Ishikawa (cell line): ENCODE data around the gene SERINC5.

Experiments used
- CEBPB ChIP-seq: IDR thresholded peaks from 2 replicates; pipeline ENCODE4 v1.6.1; 2012
- CREB1 ChIP-seq: IDR thresholded peaks from 2 replicates; pipeline ENCODE4 v1.6.1; 2012; ENCODE audit warnings: low read depth
- EGR1 ChIP-seq: IDR thresholded peaks from 2 replicates; pipeline ENCODE4 v1.6.1; 2012
- EP300 ChIP-seq: IDR thresholded peaks from 2 replicates; pipeline ENCODE4 v1.6.1; 2012; ENCODE audit warnings: borderline replicate concordance
- FOXM1 ChIP-seq: IDR thresholded peaks from 2 replicates; pipeline ENCODE4 v1.6.1; 2012; ENCODE audit warnings: low read depth, borderline replicate concordance
- MAX ChIP-seq: IDR thresholded peaks from 2 replicates; pipeline ENCODE4 v1.6.1; 2012
- NFIC ChIP-seq: IDR thresholded peaks from 2 replicates; pipeline ENCODE4 v1.6.1; 2012
- RAD21 ChIP-seq: IDR thresholded peaks from 2 replicates; pipeline ENCODE4 v1.6.1; 2012; ENCODE audit warnings: low read depth
- REST ChIP-seq: IDR thresholded peaks from 2 replicates; pipeline ENCODE4 v1.6.1; 2012; ENCODE audit warnings: low read depth, mild to moderate bottlenecking
- TAF1 ChIP-seq: IDR thresholded peaks from 2 replicates; pipeline ENCODE4 v1.6.1; 2012; ENCODE audit warnings: low read depth, mild to moderate bottlenecking
- TCF12 ChIP-seq: IDR thresholded peaks from 2 replicates; pipeline ENCODE4 v1.6.1; 2012; ENCODE audit warnings: low read depth
- TEAD4 ChIP-seq: IDR thresholded peaks from 2 replicates; pipeline ENCODE4 v1.6.1; 2012
- USF1 ChIP-seq: IDR thresholded peaks from 2 replicates; pipeline ENCODE4 v1.6.1; 2012
- YY1 ChIP-seq: IDR thresholded peaks from 2 replicates; pipeline ENCODE4 v1.6.1; 2012; ENCODE audit warnings: low read depth
- ZBTB7A ChIP-seq: IDR thresholded peaks from 2 replicates; pipeline ENCODE4 v1.6.1; 2012; ENCODE audit warnings: low read depth

Gene SERINC5

GRCh38 chr5:80230269-80230992 lies 25.4 kb downstream of the SERINC5 start:
- TF ChIP-seq EGR1 (no peak), TAF1 (no peak), NFIC (no peak), MAX (no peak), RAD21 (no peak)

- TF ChIP-seq ZBTB7A (no peak), TEAD4 (no peak), EGR1 (no peak)
Measured at GRCh38 chr5:80229902-80230255, 26.0 kb downstream of the SERINC5 start.

- TF ChIP-seq YY1 (no peak), CREB1 (no peak), CEBPB (no peak), MAX (no peak), EP300 (no peak), EGR1 (no peak), TAF1 (no peak), FOXM1 (no peak), REST (no peak), ZBTB7A (no peak), USF1 (no peak), NFIC (no peak), TCF12 (no peak), TEAD4 (no peak), RAD21 (no peak)
Measured at GRCh38 chr5:80227979-80228596, 27.8 kb downstream of the SERINC5 start.

GRCh38 chr5:80225934-80226326 lies 29.9 kb downstream of the SERINC5 start:
- TF ChIP-seq EP300 (no peak), ZBTB7A (no peak), TAF1 (no peak)

- TF ChIP-seq NFIC (no peak), TAF1 (no peak), REST (no peak), CEBPB (no peak), RAD21 (no peak)
Measured at GRCh38 chr5:80225189-80225933, 30.5 kb downstream of the SERINC5 start.

GRCh38 chr5:80223561-80223960 lies 32.3 kb downstream of the SERINC5 start:
- no peak for TF ChIP-seq TCF12
- no peak for TF ChIP-seq FOXM1
- no peak for TF ChIP-seq MAX
- no peak for TF ChIP-seq YY1
- TF ChIP-seq CREB1 = no peak
- TF ChIP-seq EGR1 = no peak
